GM18868 (cell line): ENCODE data around the gene KCNQ1.

Source experiments
- ATAC-seq: cut with Tn5 transposase; IDR thresholded peaks from one replicate; pipeline ENCODE4 v1.9.1; 2021; ENCODE audit warnings: mild to moderate bottlenecking, moderate library complexity; ENCODE audit not compliant: unreplicated experiment

The KCNQ1 gene

GRCh38 chr11:2542406-2542805 lies 97.6 kb downstream of the KCNQ1 start:
- ATAC-seq = no peak

GRCh38 chr11:2547806-2548205 lies 103.0 kb downstream of the KCNQ1 start:
- ATAC-seq = no peak

- ATAC-seq = no peak
Measured at GRCh38 chr11:2548596-2548995, 103.8 kb downstream of the KCNQ1 start.

- no peak for ATAC-seq
Measured at GRCh38 chr11:2549080-2549479, 104.3 kb downstream of the KCNQ1 start.

GRCh38 chr11:2549491-2549875 lies 104.7 kb downstream of the KCNQ1 start:
- ATAC-seq = no peak

GRCh38 chr11:2549876-2550605 lies 105.2 kb downstream of the KCNQ1 start:
- ATAC-seq = no peak

- ATAC-seq = no peak
Measured at GRCh38 chr11:2550606-2550970, 105.8 kb downstream of the KCNQ1 start.

GRCh38 chr11:2551131-2551530 lies 106.3 kb downstream of the KCNQ1 start:
- no peak for ATAC-seq

GRCh38 chr11:2552210-2552609 lies 107.4 kb downstream of the KCNQ1 start:
- ATAC-seq = no peak

GRCh38 chr11:2553198-2553597 lies 108.4 kb downstream of the KCNQ1 start:
- ATAC-seq = no peak

GRCh38 chr11:2553886-2554285 lies 109.1 kb downstream of the KCNQ1 start:
- ATAC-seq = no peak

- ATAC-seq = no peak
Measured at GRCh38 chr11:2554338-2555207, 109.8 kb downstream of the KCNQ1 start.

GRCh38 chr11:2555336-2555735 lies 110.5 kb downstream of the KCNQ1 start:
- ATAC-seq = no peak

GRCh38 chr11:2555891-2556290 lies 111.1 kb downstream of the KCNQ1 start:
- no peak for ATAC-seq

- no peak for ATAC-seq
Measured at GRCh38 chr11:2557381-2557780, 112.6 kb downstream of the KCNQ1 start.

GRCh38 chr11:2558397-2558796 lies 113.6 kb downstream of the KCNQ1 start:
- no peak for ATAC-seq

- no peak for ATAC-seq
Measured at GRCh38 chr11:2558861-2559526, 114.2 kb downstream of the KCNQ1 start.

GRCh38 chr11:2559527-2560311 lies 114.9 kb downstream of the KCNQ1 start:
- no peak for ATAC-seq

- no peak for ATAC-seq
Measured at GRCh38 chr11:2561696-2562581, 117.1 kb downstream of the KCNQ1 start.

GRCh38 chr11:2562890-2563212 lies 118.0 kb downstream of the KCNQ1 start:
- ATAC-seq = no peak
